ENCODE results near the gene VSX2. TPM values are rescaled to one million over a fixed set of nuclear protein-coding genes. Genes with fewer than 3 reads are reported as not detected.

VSX2 gene
- total RNA-seq, 2 donors from 2014 or later = not detected

- Histone ChIP-seq H3K4me1 (replicated peaks) (no peaks in the 10 kb centered on the region), H3K27ac (no peak overlapping the region), H3K27me3 (replicated peaks; ENCODE audit: insufficient read depth) (no peaks in the 10 kb centered on the region), H3K36me3 (no peaks in the 10 kb centered on the region), H3K9me3 (no peaks in the 10 kb centered on the region), H3K4me3 (no peak overlapping the region)
- intact Hi-C loops (cut with DNase I) = no loop called here
- no peak for DNase-seq (ENCODE audit: low spot score)
- TF ChIP-seq POLR2AphosphoS5 (IDR thresholded peaks at IDR 0.05) (no peak), POLR2A (IDR thresholded peaks at IDR 0.05) (no peak), CTCF (IDR thresholded peaks at IDR 0.05) (no peak)
- 89% methylated on average over 7 of the region's 7 CpGs for WGBS
Observed at GRCh38 chr14:74198441-74199234, 40.6 kb upstream of the VSX2 start.

GRCh38 chr14:74202113-74202512 lies 37.1 kb upstream of the VSX2 start:
- Histone ChIP-seq H3K27me3 (replicated peaks; ENCODE audit: insufficient read depth) (no peaks in the 10 kb centered on the region), H3K27ac (no peak overlapping the region), H3K36me3 (no peaks in the 10 kb centered on the region), H3K4me1 (replicated peaks) (no peaks in the 10 kb centered on the region), H3K9me3 (no peaks in the 10 kb centered on the region), H3K4me3 (no peak overlapping the region)
- intact Hi-C loops (cut with DNase I) = no loop called here
- no peak for DNase-seq (ENCODE audit: low spot score)
- no peak for TF ChIP-seq POLR2AphosphoS5 (IDR thresholded peaks at IDR 0.05)
- TF ChIP-seq POLR2A (IDR thresholded peaks at IDR 0.05) = no peak
- no peak for TF ChIP-seq CTCF (IDR thresholded peaks at IDR 0.05)

- Histone ChIP-seq H3K27me3 (replicated peaks; ENCODE audit: insufficient read depth) (no peaks in the 10 kb centered on the region), H3K27ac (no peak overlapping the region), H3K4me1 (replicated peaks) (no peaks in the 10 kb centered on the region), H3K9me3 (no peaks in the 10 kb centered on the region), H3K4me3 (no peak overlapping the region), H3K36me3 (no peaks in the 10 kb centered on the region)
- intact Hi-C loops (cut with DNase I) = no loop called here
- 83% methylated on average over 8 of the region's 8 CpGs for WGBS
- TF ChIP-seq POLR2AphosphoS5 (IDR thresholded peaks at IDR 0.05) = no peak
- no peak for TF ChIP-seq CTCF (IDR thresholded peaks at IDR 0.05)
- no peak for TF ChIP-seq POLR2A (IDR thresholded peaks at IDR 0.05)
- DNase-seq (ENCODE audit: low spot score) = no peak
Observed at GRCh38 chr14:74203639-74204038, 35.6 kb upstream of the VSX2 start.

- H3K36me3 ChIP-seq = no peaks in the 10 kb centered on the region
- no peak overlapping the region for H3K27ac ChIP-seq
- H3K4me3 ChIP-seq = no peak overlapping the region
- intact Hi-C loops (cut with DNase I) = no loop called here
- WGBS = 83% methylated on average over 6 of the region's 6 CpGs
- H3K4me1 ChIP-seq (replicated peaks) = no peaks in the 10 kb centered on the region
- no peaks in the 10 kb centered on the region for H3K27me3 ChIP-seq (replicated peaks; ENCODE audit: insufficient read depth)
- no peaks in the 10 kb centered on the region for H3K9me3 ChIP-seq
- no peak for TF ChIP-seq POLR2AphosphoS5 (IDR thresholded peaks at IDR 0.05)
- no peak for TF ChIP-seq POLR2A (IDR thresholded peaks at IDR 0.05)
- TF ChIP-seq CTCF (IDR thresholded peaks at IDR 0.05) = no peak
- no peak for DNase-seq (ENCODE audit: low spot score)
Observed at GRCh38 chr14:74204491-74204890, 34.8 kb upstream of the VSX2 start.

- TF ChIP-seq POLR2A (IDR thresholded peaks at IDR 0.05) (no peak), CTCF (IDR thresholded peaks at IDR 0.05) (no peak), POLR2AphosphoS5 (IDR thresholded peaks at IDR 0.05) (no peak)
Observed at GRCh38 chr14:74205882-74206281, 33.4 kb upstream of the VSX2 start.

More at GRCh38 chr14:74205882-74206281, 33.4 kb upstream of the VSX2 start:
- Histone ChIP-seq H3K36me3 (no peaks in the 10 kb centered on the region), H3K27ac (no peak overlapping the region), H3K4me1 (replicated peaks) (no peaks in the 10 kb centered on the region), H3K27me3 (replicated peaks; ENCODE audit: insufficient read depth) (no peaks in the 10 kb centered on the region), H3K9me3 (no peaks in the 10 kb centered on the region), H3K4me3 (no peak overlapping the region)
- no peak for DNase-seq (ENCODE audit: low spot score)
- intact Hi-C loops (cut with DNase I) = no loop called here
- WGBS = 80% methylated on average over 1 of the region's 1 CpG

Measured in prostate gland (tissue), 2 donors.